SK-N-SH treated with all-trans-retinoic acid at 6 μM for 48 hours (cell line): ENCODE results near the gene PTPRS.

Source experiments
- ATAC-seq: fragments of 200-7000 bp; cut with Tn5 transposase; 3 replicates; pipeline ENCODE4 v1.9.1; 2020; ENCODE audit warnings: mild to moderate bottlenecking, moderate library complexity
- BACH2 ChIP-seq: fragments of 250-450 bp; sonication (Bioruptor Pico); IDR thresholded peaks from 2 replicates; pipeline ENCODE4 v1.9.0; 2021; ENCODE audit warnings: mild to moderate bottlenecking, borderline replicate concordance
- ESRRG ChIP-seq: fragments of 250-450 bp; sonication (Bioruptor Pico); IDR thresholded peaks from 2 replicates; pipeline ENCODE4 v1.6.1; 2021; ENCODE audit warnings: mild to moderate bottlenecking
- GLIS3 ChIP-seq: fragments of 250-450 bp; sonication (Bioruptor Pico); IDR thresholded peaks from 2 replicates; pipeline ENCODE4 v1.5.0; 2020; ENCODE audit warnings: mild to moderate bottlenecking, moderate library complexity
- ISL1 ChIP-seq: fragments of 250-450 bp; sonication (Bioruptor Pico); IDR thresholded peaks from 2 replicates; pipeline ENCODE4 v2.1.2; 2022; ENCODE audit warnings: mild to moderate bottlenecking, moderate library complexity
- PPARA ChIP-seq: fragments of 250-450 bp; sonication (Bioruptor Pico); IDR thresholded peaks from 2 replicates; pipeline ENCODE4 v1.5.0; 2020; ENCODE audit warnings: mild to moderate bottlenecking, borderline replicate concordance
- RARB ChIP-seq: fragments of 250-450 bp; sonication (Bioruptor Pico); IDR thresholded peaks from 2 replicates; pipeline ENCODE4 v1.8.0; 2021; ENCODE audit warnings: mild to moderate bottlenecking, moderate library complexity
- SNAI2 ChIP-seq: fragments of 250-450 bp; sonication (Bioruptor Pico); IDR thresholded peaks from 2 replicates; pipeline ENCODE4 v1.5.0; 2020; ENCODE audit warnings: mild to moderate bottlenecking, moderate library complexity
- TCF4 ChIP-seq: fragments of 250-450 bp; sonication (Bioruptor Pico); IDR thresholded peaks from 2 replicates; pipeline ENCODE4 v1.8.0; 2021; ENCODE audit warnings: mild to moderate bottlenecking, moderate library complexity, borderline replicate concordance
- TOX ChIP-seq: fragments of 250-450 bp; sonication (Bioruptor Pico); IDR thresholded peaks from 2 replicates; pipeline ENCODE4 v1.8.0; 2021; ENCODE audit warnings: mild to moderate bottlenecking, moderate library complexity, borderline replicate concordance
- ZC3H10 ChIP-seq: fragments of 250-450 bp; sonication (Bioruptor Pico); IDR thresholded peaks from 2 replicates; pipeline ENCODE4 v1.5.1; 2021; ENCODE audit warnings: mild to moderate bottlenecking, moderate library complexity
- ZFP3 ChIP-seq: fragments of 250-450 bp; sonication (Bioruptor Pico); IDR thresholded peaks from 2 replicates; pipeline ENCODE4 v1.5.0; 2020; ENCODE audit warnings: mild to moderate bottlenecking, moderate library complexity
- ZFP30 ChIP-seq: fragments of 450-650 bp; formaldehyde crosslinking; IDR thresholded peaks from 2 replicates; pipeline ENCODE4 v1.5.0; 2022; ENCODE audit warnings: mild to moderate bottlenecking, moderate library complexity
- ZNF565 ChIP-seq: fragments of 450-650 bp; formaldehyde crosslinking; conservative IDR thresholded peaks from 2 replicates; pipeline ENCODE4 v1.5.0; 2020; ENCODE audit warnings: low read depth, mild to moderate bottlenecking, moderate library complexity
- ZNF70 ChIP-seq: fragments of 450-650 bp; formaldehyde crosslinking; IDR thresholded peaks from 2 replicates; pipeline ENCODE4 v1.5.0; 2020; ENCODE audit warnings: mild to moderate bottlenecking, moderate library complexity
- ZNF8 ChIP-seq: fragments of 450-650 bp; formaldehyde crosslinking; IDR thresholded peaks from 2 replicates; pipeline ENCODE4 v1.5.0; 2020; ENCODE audit warnings: mild to moderate bottlenecking, moderate library complexity
- TF ChIP-seq, protein P1 (sequence below): fragments of 250-450 bp; sonication (Bioruptor Pico); IDR thresholded peaks from 2 replicates; pipeline ENCODE4 v1.5.1; 2020; ENCODE audit warnings: low read depth, mild to moderate bottlenecking, moderate library complexity
- TF ChIP-seq, protein P2 (sequence below): fragments of 250-450 bp; sonication (Bioruptor Pico); IDR thresholded peaks from 2 replicates; pipeline ENCODE4 v1.8.0; 2020; ENCODE audit warnings: mild to moderate bottlenecking, moderate library complexity, borderline replicate concordance
- TF ChIP-seq, protein P3 (sequence below): fragments of 250-450 bp; sonication (Bioruptor Pico); IDR thresholded peaks from 2 replicates; pipeline ENCODE4 v1.8.0; 2021; ENCODE audit warnings: low read depth, mild to moderate bottlenecking, moderate library complexity, borderline replicate concordance

Gene PTPRS

GRCh38 chr19:5336195-5336965, 4.2 kb downstream of the PTPRS start:
- TF ChIP-seq, protein P1, sequence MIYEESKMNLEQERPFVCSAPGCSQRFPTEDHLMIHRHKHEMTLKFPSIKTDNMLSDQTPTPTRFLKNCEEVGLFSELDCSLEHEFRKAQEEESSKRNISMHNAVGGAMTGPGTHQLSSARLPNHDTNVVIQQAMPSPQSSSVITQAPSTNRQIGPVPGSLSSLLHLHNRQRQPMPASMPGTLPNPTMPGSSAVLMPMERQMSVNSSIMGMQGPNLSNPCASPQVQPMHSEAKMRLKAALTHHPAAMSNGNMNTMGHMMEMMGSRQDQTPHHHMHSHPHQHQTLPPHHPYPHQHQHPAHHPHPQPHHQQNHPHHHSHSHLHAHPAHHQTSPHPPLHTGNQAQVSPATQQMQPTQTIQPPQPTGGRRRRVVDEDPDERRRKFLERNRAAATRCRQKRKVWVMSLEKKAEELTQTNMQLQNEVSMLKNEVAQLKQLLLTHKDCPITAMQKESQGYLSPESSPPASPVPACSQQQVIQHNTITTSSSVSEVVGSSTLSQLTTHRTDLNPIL (CRISPR knock-in tag) = no peak
- TF ChIP-seq ZFP30 = no peak
- TF ChIP-seq PPARA (CRISPR knock-in tag) = no peak
- no peak for TF ChIP-seq RARB (CRISPR knock-in tag)
- TF ChIP-seq, protein P2, sequence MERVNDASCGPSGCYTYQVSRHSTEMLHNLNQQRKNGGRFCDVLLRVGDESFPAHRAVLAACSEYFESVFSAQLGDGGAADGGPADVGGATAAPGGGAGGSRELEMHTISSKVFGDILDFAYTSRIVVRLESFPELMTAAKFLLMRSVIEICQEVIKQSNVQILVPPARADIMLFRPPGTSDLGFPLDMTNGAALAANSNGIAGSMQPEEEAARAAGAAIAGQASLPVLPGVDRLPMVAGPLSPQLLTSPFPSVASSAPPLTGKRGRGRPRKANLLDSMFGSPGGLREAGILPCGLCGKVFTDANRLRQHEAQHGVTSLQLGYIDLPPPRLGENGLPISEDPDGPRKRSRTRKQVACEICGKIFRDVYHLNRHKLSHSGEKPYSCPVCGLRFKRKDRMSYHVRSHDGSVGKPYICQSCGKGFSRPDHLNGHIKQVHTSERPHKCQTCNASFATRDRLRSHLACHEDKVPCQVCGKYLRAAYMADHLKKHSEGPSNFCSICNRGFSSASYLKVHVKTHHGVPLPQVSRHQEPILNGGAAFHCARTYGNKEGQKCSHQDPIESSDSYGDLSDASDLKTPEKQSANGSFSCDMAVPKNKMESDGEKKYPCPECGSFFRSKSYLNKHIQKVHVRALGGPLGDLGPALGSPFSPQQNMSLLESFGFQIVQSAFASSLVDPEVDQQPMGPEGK (CRISPR knock-in tag) = no peak
- TF ChIP-seq TCF4 (CRISPR knock-in tag) = no peak
- TF ChIP-seq SNAI2 = no peak
- no peak for TF ChIP-seq ISL1
- no peak for ATAC-seq

DNA sequence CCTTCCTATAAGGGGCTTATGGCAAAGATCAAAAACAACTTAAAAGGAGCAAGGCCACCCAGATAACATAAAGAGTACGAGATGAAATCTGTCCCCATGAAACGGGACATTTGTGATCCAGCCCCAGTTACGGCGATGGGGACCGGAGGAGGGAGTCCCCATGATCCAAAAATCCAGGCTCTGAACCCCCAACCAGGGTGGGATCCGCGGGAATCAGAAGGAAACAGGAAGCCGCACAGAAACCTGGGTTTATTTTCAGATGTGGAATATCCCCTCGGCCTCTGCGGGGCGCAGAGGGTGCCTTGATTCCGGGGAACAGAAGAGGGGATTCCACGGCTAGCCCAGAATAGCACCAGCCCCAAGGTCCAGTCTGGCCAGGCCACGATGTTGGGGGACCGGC, 5.0 kb downstream of the PTPRS start:
- no peak for ATAC-seq
- no peak for TF ChIP-seq TOX (CRISPR knock-in tag)
- TF ChIP-seq ZNF8 (CRISPR knock-in tag) = no peak
- no peak for TF ChIP-seq BACH2 (CRISPR knock-in tag)
- TF ChIP-seq ESRRG (CRISPR knock-in tag) = no peak
- TF ChIP-seq, protein P1 (CRISPR knock-in tag) = no peak
- TF ChIP-seq ZNF70 = no peak
- TF ChIP-seq ZNF565 (CRISPR knock-in tag) = no peak

- no peak for TF ChIP-seq GLIS3 (CRISPR knock-in tag)
- TF ChIP-seq ZC3H10 (CRISPR knock-in tag) = no peak
- TF ChIP-seq TCF4 (CRISPR knock-in tag) = no peak
- TF ChIP-seq, protein P1 (CRISPR knock-in tag) = no peak
- TF ChIP-seq, protein P2 (CRISPR knock-in tag) = no peak
- TF ChIP-seq ESRRG (CRISPR knock-in tag) = no peak
- TF ChIP-seq, protein P3, sequence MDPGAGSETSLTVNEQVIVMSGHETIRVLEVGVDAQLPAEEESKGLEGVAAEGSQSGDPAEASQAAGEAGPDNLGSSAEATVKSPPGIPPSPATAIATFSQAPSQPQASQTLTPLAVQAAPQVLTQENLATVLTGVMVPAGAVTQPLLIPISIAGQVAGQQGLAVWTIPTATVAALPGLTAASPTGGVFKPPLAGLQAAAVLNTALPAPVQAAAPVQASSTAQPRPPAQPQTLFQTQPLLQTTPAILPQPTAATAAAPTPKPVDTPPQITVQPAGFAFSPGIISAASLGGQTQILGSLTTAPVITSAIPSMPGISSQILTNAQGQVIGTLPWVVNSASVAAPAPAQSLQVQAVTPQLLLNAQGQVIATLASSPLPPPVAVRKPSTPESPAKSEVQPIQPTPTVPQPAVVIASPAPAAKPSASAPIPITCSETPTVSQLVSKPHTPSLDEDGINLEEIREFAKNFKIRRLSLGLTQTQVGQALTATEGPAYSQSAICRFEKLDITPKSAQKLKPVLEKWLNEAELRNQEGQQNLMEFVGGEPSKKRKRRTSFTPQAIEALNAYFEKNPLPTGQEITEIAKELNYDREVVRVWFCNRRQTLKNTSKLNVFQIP (CRISPR knock-in tag) = no peak
- TF ChIP-seq ZFP3 = no peak
Measured at GRCh38 chr19:5334824-5335500, 5.7 kb downstream of the PTPRS start.

More at GRCh38 chr19:5334824-5335500, 5.7 kb downstream of the PTPRS start:
- no peak for ATAC-seq
